AG04450 (cell line): ENCODE results near the gene RIMBP2. TPM values are rescaled to one million over a fixed set of nuclear protein-coding genes. Genes with fewer than 3 reads are reported as not detected.

Experiments used
- CTCF ChIA-PET: fragments of 300-600, 350-600 bp; formaldehyde crosslinking; extraction: SDS; loops from one replicate; lab custom pipeline; 2022; ENCODE audit warnings: antibody characterized with exemption, inconsistent platforms; lab: Charles Lee
- POLR2A ChIA-PET: fragments of 350-600 bp; formaldehyde crosslinking; extraction: SDS; loops from one replicate; lab custom pipeline; 2021; ENCODE audit warnings: antibody characterized with exemption, inconsistent platforms; lab: Yijun Ruan, JAX
- DNase-seq: peaks from one replicate; pipeline ENCODE4 v3.0.0-alpha.2; 2011; ENCODE audit warnings: low read depth, low spot score
- H3K27ac ChIP-seq: one replicate; pipeline ENCODE4 v1.5.1; 2012; ENCODE audit warnings: low read depth, low read length, control low read depth
- H3K27me3 ChIP-seq: one replicate; pipeline ENCODE4 v1.6.0; 2012; ENCODE audit warnings: low read length; ENCODE audit not compliant: control insufficient read depth, insufficient read depth
- H3K4me3 ChIP-seq: 2 replicates; pipeline ENCODE4 v1.5.1; 2011; ENCODE audit warnings: mild to moderate bottlenecking, low read depth, low read length, control low read depth
- H3K9me3 ChIP-seq: 2 replicates; pipeline ENCODE4 v1.5.1; 2012; ENCODE audit warnings: low read length; ENCODE audit not compliant: control insufficient read depth, insufficient read depth
- polyA plus RNA-seq: library from polyadenylated mRNA; depleted of rRNA; stranded (reverse); fragments of >200 nt; gene quantifications from 2 replicates; pipeline ENCODE4 v1.2.3, GENCODE V29; 2011
- TF ChIP-seq, protein P1 (sequence below): IDR thresholded peaks from 2 replicates; pipeline ENCODE4 v1.5.1; 2011; ENCODE audit warnings: low read depth, low read length, control low read depth, inconsistent platforms

Gene RIMBP2
- polyA plus RNA-seq, 1 experiment, result not detected

DNA sequence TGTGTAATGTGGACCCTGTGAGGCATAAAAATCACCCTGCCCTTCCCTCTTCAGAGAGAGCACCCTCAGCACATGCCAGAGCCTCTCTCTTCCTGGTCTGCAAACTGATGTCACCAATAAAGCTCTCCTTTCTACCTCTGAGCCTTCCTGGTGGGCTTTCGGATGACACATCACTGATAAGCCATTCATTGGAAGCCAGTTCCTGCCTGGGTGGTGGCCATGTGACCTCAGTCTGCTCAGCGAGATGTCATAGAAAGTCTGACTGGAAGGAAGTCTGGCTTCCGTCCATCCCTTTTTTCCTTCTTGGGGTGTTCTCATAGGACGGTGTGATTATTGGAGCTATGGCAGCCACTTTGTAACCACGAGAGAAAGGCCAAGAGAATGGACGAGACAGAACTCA, 282.7 kb downstream of the RIMBP2 start:
- ChIA-PET POLR2A (no interaction called here), CTCF (no interaction called here)
- no peak overlapping the region for H3K27ac ChIP-seq
- DNase-seq, result no peak
- H3K27me3 ChIP-seq, result no peaks in the 10 kb centered on the region
- peaks cover 86% of the 10 kb centered on the region for H3K9me3 ChIP-seq
- TF ChIP-seq, protein P1, sequence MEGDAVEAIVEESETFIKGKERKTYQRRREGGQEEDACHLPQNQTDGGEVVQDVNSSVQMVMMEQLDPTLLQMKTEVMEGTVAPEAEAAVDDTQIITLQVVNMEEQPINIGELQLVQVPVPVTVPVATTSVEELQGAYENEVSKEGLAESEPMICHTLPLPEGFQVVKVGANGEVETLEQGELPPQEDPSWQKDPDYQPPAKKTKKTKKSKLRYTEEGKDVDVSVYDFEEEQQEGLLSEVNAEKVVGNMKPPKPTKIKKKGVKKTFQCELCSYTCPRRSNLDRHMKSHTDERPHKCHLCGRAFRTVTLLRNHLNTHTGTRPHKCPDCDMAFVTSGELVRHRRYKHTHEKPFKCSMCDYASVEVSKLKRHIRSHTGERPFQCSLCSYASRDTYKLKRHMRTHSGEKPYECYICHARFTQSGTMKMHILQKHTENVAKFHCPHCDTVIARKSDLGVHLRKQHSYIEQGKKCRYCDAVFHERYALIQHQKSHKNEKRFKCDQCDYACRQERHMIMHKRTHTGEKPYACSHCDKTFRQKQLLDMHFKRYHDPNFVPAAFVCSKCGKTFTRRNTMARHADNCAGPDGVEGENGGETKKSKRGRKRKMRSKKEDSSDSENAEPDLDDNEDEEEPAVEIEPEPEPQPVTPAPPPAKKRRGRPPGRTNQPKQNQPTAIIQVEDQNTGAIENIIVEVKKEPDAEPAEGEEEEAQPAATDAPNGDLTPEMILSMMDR, result no peak
- no peak overlapping the region for H3K4me3 ChIP-seq

DNA sequence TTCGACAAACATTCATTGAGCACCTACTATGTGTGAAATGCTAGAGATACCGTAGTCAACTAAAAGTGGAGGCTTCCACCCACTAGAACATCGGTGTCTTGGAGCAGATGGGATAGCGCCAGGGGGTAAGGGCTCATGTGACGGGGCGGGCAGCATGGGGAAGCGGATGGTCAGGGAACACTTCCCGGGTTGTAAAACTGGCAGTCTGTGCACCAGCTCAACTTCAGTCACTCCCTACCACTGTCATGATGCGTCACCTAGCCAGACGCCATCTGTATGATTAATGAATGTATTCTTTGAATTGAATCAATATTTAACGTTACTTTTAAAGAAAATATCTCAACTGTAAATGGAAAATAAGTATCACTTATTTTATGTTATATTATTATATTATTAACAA, 284.9 kb downstream of the RIMBP2 start:
- TF ChIP-seq, protein P1, result no peak
- POLR2A ChIA-PET, result no interaction called here
- Histone ChIP-seq H3K27me3 (no peaks in the 10 kb centered on the region), H3K27ac (no peak overlapping the region), H3K9me3 (peaks cover 86% of the 10 kb centered on the region), H3K4me3 (no peak overlapping the region)
- CTCF ChIA-PET, result no interaction called here
- DNase-seq, result no peak

DNA sequence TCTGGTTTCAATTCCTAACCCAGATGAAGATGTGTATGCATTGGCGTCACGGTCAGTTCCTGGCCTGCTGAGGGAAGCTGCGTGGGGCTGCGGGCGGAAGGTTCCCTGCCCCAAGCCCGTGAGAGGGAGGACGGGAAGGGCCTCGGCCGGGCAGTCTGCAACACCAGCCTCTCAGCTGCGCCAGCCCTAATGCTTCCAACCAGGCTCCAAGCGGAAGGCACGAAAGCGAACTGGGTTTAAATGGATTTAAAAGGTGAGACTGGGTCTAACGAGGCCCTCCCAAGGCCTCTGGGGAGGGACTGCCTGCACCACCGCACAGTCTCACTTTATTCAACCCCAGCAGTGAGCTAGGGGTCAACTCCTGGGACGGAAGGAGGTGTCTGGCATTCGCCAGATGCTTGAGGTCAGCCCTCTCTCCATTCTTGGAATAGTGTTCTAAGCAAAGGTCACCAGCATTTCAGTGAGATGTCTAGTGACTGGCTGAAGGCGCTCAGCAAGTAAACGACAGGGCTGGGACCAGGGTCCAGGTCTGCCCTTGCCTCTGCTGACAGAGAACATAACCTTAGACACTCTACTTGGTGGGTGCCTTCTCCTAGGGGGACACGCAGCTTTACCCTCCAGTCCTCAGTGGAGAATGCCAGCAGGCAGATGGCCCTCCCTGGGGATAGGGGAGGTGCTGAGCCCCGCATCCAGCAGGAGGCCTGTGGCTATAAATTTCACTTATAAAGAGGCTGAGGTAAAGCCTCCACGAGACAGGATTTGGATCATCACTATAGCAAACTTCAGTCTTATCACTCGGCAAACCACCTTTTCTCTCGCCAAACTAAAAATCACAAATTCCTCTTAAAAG, 286.2 kb downstream of the RIMBP2 start:
- H3K9me3 ChIP-seq, result peaks cover 87% of the 10 kb centered on the region
- H3K4me3 ChIP-seq, result no peak overlapping the region
- DNase-seq, result no peak
- POLR2A ChIA-PET, result no interaction called here
- TF ChIP-seq, protein P1, result no peak
- H3K27ac ChIP-seq, result no peak overlapping the region
- H3K27me3 ChIP-seq, result no peaks in the 10 kb centered on the region
- CTCF ChIA-PET, result no interaction called here

DNA sequence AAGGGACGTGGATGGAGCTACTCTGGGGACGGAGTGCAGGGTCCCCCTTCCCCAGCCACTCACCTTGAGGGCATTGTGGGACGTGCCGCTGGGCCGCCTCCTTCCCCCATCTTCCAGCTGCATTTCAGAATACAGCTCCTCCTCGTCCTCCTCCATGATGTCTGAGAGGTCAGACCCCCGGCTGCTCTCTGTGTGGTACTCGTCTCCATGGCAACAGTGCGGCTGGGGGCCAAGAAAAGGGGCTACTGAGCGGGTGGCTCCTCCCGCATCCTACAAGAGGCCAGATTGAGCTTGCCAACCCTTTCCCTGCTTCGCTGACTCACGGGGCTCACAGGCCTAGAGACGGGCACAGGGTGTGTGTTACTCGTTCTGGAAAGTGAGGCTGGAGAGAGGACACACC, 288.0 kb downstream of the RIMBP2 start:
- TF ChIP-seq, protein P1, result no peak
- POLR2A ChIA-PET, result no interaction called here
- CTCF ChIA-PET, result no interaction called here
- no peak for DNase-seq
- H3K27ac ChIP-seq, result no peak overlapping the region
- no peaks in the 10 kb centered on the region for H3K27me3 ChIP-seq
- H3K9me3 ChIP-seq, result peaks cover 85% of the 10 kb centered on the region
- H3K4me3 ChIP-seq, result no peak overlapping the region

DNA sequence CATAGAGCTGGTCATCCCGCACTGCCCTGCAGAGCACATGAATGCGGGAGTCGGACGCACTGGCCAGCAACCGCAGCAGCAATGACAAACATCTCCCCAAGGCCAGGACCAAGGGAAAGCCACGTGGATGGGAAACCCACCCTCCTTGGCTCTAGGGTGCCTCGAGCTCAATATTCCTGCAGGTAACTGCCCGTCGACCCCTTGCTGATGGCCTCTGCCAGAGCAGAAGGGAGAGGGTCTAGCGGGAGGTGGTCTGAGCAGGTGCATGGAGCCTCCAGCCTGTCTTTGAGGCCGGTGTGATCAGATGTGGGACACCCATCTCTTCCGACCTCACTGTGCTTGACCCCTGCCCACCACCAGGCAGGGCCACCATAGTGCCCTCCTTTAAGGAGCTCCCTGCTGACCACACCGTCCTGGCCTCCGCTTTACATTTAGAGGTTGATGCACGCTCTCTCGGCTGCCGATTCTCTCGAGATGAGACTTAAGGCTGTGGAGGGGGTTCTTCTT, 288.7 kb downstream of the RIMBP2 start:
- TF ChIP-seq, protein P1, result no peak
- ChIA-PET POLR2A (no interaction called here), CTCF (no interaction called here)
- Histone ChIP-seq H3K9me3 (peaks cover 84% of the 10 kb centered on the region), H3K4me3 (no peak overlapping the region), H3K27me3 (no peaks in the 10 kb centered on the region), H3K27ac (no peak overlapping the region)
- no peak for DNase-seq
